ENCODE results near the gene DISP3.

The DISP3 gene

GRCh38 chr1:11530731-11531311, 51.9 kb downstream of the DISP3 start:
- no peak for DNase-seq

GRCh38 chr1:11531314-11531870, 52.4 kb downstream of the DISP3 start:
- no peak for DNase-seq

- no peak for DNase-seq
Measured at GRCh38 chr1:11531943-11532342, 53.0 kb downstream of the DISP3 start.

DNA sequence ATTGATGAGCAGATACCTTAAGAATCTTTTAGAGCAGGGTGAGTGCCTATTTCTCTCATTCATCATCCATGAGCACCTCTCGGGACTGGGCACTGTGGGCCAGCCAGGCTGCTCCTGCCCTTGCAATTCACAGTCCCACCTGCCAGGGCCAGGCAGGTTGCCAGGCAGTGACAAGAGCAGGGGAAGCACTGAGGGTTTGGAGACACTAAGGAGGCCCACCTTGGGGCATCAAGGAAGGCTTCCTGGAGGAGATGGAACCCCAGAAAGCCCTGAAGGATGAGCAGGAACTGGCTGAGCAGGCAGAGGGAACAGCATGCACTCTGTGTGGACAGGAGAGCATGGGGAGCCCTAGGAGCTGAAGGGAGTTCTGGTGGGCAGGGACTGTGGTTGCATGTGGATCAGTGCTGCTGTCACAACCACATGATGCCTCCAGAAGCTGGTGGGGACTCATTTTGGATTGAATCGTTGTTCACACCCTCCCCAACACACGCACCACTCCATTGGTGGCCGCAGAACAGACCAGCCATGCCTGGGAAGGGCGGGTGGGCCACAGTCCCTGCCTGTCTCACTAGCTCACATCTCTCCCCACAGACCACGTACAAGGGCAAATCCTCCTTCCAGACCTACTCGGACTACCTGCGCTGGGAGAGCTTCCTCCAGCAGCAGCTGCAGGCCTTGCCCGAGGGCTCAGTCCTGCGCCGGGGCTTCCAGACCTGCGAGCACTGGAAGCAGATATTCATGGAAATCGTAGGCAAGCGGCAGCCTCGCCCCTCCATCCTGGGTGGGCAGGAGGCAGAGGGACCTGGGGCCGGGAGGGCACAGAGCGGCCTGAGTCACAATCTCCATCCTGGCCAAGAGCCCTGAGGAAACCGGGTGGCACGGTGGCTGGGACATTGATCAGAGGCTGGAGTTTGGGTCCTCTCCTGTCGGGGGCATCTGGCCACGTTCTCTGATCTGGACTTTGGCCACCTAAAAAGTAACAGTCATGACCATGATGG, 55.1 kb downstream of the DISP3 start:
- no peak for DNase-seq

DNA sequence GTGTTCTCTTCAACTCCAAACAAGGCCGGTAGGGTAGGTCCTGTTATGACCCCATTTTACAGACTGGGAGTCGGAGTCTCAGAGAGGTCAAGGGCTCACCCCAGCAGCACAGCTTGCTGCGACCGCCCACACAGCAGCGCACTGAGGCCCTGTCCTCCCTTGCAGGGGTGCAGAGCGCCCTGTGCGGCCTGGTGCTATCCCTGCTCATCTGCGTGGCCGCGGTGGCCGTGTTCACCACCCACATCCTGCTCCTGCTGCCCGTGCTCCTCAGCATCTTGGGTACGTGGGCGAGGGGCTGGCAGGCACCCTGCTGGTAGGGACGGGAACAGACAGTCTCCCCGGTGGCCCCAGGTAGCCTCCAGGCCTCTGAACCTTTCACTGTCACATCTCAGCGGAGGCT, 55.9 kb downstream of the DISP3 start:
- DNase-seq = no peak

DNA sequence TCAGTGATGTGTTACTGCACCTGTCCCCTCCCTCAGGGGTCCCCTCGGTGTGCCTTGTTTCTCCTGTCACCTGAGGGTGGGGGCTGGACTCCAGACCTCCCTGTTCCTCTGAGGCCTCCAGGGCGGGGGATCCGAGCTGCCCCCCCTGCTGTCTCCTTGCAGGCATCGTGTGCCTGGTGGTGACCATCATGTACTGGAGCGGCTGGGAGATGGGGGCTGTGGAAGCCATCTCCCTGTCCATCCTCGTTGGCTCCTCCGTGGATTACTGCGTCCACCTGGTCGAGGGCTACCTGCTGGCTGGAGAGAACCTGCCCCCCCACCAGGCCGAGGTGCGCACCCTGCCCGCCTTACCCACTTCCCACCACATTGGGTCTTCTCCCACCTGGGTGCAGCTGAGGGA, 56.4 kb downstream of the DISP3 start:
- DNase-seq = no peak

DNA sequence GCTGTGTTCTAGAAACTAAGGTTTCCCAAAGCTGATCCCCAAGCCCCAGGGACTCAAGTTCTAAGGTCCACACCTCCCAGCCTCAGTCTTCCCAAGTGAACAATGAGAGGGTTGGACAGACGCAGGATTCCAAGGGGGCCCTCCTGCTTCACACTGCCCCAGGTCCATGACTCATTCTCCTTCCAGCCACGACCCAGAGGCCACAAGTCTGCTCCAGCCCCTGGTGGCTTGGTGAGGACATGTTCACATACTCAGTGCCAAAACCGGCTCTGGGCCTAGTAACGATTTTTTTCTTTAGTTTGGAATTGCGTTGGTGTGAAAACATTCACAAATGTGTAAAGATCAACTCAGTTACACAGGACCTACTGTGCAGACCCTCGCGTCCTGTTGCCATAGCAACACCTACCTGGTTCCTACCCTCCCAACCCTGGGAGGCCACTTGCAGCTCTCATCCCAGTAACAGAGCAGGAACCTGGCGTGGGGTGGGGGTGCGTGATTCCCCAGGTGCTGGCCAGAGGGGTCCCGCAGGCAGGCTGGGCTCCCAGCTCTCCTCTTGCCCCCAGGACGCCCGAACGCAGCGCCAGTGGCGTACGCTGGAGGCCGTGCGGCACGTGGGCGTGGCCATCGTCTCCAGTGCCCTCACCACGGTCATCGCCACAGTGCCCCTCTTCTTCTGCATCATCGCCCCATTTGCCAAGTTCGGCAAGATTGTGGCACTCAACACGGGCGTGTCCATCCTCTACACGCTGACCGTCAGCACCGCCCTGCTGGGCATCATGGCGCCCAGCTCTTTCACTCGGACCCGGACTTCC, 57.0 kb downstream of the DISP3 start:
- no peak for DNase-seq

- no peak for DNase-seq
Measured at GRCh38 chr1:11536573-11537379, 57.8 kb downstream of the DISP3 start.

- no peak for DNase-seq
Measured at GRCh38 chr1:11537380-11537764, 58.4 kb downstream of the DISP3 start.

DNA sequence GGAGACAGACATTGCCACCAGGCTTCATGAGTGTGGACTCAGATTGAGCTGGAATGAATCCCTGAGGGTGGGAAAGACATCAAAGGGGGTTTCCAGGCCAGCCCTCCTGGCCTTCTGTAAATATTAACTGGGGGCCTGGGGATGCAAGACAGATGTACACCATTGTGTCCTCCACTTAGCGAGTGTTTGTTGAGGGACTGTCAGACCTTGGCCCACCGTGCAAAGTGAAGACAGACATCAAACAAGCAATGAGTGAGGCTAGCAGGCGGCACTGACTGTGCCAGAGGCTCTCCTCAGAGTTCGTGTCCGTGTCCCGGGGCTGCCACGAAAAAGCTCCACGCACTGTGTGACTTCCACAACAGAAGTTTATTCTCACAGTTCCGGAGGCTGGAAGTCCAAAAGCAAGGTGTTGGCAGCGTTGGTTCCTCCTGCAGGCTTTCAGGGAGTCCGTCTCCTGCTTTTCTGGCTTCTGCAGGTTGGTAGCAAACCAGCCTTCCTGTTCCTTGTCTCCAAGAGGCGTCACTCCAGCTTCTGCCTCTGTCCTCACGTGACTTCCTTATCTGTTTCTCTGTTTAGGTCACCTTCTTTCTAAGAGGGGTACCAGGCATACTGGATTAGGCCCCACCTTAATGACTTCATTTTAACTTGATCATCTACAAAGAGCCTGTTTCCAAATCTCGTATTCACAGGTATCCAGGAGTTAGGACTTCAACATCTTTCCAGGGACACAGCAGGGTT, 59.1 kb downstream of the DISP3 start:
- no peak for DNase-seq

DNA sequence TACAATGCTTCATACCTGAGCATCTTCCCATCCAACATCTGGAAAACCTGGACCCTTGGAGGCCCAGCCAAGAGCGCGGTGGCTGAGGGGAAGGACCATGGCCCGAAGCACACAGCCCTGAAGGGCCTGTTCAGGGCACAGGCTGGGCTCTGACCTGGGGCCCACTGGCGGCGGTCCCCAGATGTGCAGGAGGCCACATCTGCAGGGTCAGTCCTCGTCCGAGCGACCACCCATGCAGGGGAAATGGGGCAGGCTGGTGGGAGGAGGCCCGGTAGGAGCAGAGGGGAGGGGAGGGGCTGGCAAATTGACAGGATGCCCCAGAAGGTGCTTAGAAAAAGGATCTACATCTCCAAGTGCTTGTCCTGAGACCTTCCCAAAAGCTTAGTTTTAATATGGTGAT, 59.9 kb downstream of the DISP3 start:
- no peak for DNase-seq

GRCh38 chr1:11539850-11540772, 61.2 kb downstream of the DISP3 start:
- no peak for DNase-seq

DNA sequence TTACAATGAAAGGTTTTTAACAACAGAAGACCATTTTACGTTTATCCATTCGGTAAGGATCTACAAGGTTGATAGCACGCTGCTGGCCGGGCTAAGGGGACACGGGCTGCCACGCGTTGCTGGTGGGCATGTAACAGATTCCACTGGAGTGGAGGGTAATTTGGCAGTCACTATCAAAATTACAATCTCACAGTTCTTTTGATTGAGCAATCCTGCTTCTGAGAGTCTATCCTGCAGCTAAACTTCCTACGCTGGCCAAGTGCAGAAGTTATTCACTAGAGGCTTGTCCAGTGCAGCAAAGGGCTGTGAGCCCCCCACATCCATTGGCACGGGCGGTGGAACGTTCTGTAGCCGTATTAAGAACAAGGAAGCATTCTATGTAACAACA, 61.8 kb downstream of the DISP3 start:
- DNase-seq = no peak

- DNase-seq = no peak
Measured at GRCh38 chr1:11541236-11541635, 62.3 kb downstream of the DISP3 start.

GRCh38 chr1:11541956-11542355, 63.0 kb downstream of the DISP3 start:
- no peak for DNase-seq

- DNase-seq = no peak
Measured at GRCh38 chr1:11543392-11543791, 64.4 kb downstream of the DISP3 start.

DNA sequence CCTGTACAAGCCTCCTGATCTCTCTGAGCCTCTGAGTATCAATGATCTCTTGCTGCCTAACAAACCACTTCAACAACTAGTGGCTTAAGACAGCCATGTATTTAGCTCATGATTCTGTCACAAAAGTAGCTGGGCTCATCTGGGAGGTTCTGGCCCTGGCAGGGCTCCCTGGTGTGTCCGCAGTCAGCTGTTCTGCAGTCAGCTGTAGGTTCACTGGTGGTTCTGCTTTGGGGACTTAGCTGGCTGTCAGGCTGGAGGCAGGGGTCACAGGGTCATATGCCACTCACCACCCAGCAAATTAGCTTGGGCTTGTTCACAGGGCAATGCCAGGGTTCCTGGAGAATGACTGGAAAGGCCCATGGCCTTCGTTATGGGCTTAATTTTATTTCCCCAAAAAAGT, 64.8 kb downstream of the DISP3 start:
- DNase-seq = no peak

DNA sequence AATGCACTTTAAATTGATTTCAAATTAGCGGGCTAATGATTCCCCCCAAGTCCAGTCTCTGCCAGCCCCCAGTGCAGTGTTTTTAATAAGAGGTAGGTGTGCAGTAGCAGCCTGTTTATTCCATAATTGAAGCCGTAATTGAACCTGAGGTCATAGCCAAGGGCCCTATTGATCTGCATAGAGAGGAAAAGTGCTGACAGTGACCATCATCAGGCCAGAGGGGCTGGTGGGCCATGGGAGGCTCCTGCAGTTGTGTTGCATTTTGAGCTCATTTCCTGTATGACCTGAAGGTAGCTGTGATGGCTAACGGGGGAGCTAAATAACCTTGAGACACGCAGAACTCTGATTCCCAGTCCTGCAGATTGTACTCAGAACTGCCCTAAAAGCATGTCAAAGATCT, 67.5 kb downstream of the DISP3 start:
- no peak for DNase-seq

GRCh38 chr1:11550664-11551283, 71.8 kb downstream of the DISP3 start:
- DNase-seq = no peak

DNA sequence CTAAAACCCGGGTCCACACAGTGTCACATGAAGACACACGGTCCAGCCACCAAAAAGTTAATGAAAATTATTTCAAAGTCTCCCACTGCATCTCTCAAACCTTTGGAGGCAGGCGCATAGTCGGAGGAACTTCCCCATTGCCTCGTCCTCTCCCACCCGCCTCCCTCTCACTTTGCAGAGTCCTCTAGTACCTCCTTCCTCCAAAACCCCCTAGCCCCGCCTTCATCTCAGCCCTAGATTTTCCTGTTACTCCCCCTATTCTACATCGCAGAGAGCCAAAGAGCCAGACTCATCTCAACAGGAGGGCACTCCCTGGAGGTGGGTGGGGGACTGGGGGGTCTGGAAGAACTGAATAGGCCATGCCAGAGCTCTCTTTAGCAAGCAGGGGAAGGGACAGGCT, 79.3 kb downstream of the DISP3 start:
- DNase-seq = no peak

Data from activated CD4-positive, alpha-beta T cell treated with anti-CD3 and anti-CD28 coated beads for 1 hour (primary cell).